Testis (tissue), 2 donors: ENCODE data around the gene ZNF521.

Source experiments
- POLR2A ChIP-seq: fragments of 450-650 bp; IDR thresholded peaks from one replicate; pipeline ENCODE4 v1.6.1; 2017; ENCODE audit warnings: antibody characterized with exemption, mild to moderate bottlenecking, moderate library complexity
- TF ChIP-seq, protein P1 (sequence below), 3 experiments: fragments of 450-650 bp in 2 of 3; fragments of 200-600 bp in 1 of 3; sonication (generic) in 1 of 3; IDR thresholded peaks; one replicate each; pipeline ENCODE4 v1.5.1; 2016 to 2019; ENCODE audit warnings: antibody characterized with exemption in 3 of 3, mild to moderate bottlenecking in 2 of 3, moderate library complexity in 1 of 3

- TF ChIP-seq, protein P1, sequence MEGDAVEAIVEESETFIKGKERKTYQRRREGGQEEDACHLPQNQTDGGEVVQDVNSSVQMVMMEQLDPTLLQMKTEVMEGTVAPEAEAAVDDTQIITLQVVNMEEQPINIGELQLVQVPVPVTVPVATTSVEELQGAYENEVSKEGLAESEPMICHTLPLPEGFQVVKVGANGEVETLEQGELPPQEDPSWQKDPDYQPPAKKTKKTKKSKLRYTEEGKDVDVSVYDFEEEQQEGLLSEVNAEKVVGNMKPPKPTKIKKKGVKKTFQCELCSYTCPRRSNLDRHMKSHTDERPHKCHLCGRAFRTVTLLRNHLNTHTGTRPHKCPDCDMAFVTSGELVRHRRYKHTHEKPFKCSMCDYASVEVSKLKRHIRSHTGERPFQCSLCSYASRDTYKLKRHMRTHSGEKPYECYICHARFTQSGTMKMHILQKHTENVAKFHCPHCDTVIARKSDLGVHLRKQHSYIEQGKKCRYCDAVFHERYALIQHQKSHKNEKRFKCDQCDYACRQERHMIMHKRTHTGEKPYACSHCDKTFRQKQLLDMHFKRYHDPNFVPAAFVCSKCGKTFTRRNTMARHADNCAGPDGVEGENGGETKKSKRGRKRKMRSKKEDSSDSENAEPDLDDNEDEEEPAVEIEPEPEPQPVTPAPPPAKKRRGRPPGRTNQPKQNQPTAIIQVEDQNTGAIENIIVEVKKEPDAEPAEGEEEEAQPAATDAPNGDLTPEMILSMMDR (IDR thresholded peaks at IDR 0.05) = no peak
- no peak for TF ChIP-seq POLR2A
These were observed 112.8 kb downstream of the ZNF521 start for GRCh38 chr18:25239151-25239550.
